ENCODE data around the gene TMEM52. TPM values are rescaled to one million over a fixed set of nuclear protein-coding genes. Genes with fewer than 3 reads are reported as not detected.

Gene TMEM52
- total and polyA plus RNA-seq, 4 donors = 2.6 to 13.1 (median 3.0) TPM

DNA sequence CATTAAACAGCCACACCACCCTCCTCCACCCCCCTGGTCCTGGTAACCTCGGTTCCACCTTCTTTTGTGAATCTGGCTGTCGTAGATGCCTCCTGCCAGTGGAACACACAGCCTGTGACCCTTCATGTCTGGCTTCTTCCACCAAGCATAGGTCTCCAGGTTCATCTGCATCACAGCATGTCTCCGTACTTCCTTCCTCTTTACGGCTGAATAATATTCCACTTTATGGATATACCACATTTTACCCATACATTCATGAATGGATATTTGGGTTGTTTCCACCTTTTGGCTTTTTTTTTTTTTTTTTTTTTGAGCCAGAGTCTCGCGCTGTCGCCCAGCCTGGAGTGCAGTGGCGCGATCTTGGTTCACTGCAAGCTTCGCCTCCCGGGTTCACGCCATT is 15.9 kb downstream of the TMEM52 start:
- 92% methylated on average over 12 of the region's 12 CpGs for WGBS
- peaks cover 0 to 7% (median 5%) of the 10 kb centered on the region in 4 donors for H3K4me1 ChIP-seq (ENCODE audit: control insufficient read depth in 4 of 4, insufficient read depth in 4 of 4, low read length in 3 of 4)
- H3K27me3 ChIP-seq (ENCODE audit: control insufficient read depth in 4 of 4, insufficient read depth in 4 of 4, low read length in 3 of 4) = no peaks in the 10 kb centered on the region
- no peaks in the 10 kb centered on the region for H3K36me3 ChIP-seq (ENCODE audit: control insufficient read depth in 4 of 4, insufficient read depth in 3 of 4, low read depth in 1 of 4, low read length in 3 of 4)
- H3K9me3 ChIP-seq (ENCODE audit: control insufficient read depth in 4 of 4, low read length in 3 of 4) = no peaks in the 10 kb centered on the region
- H3K27ac ChIP-seq (ENCODE audit: low read depth in 1 of 2, low read length in 2 of 2) = no peak overlapping the region
- TF ChIP-seq SP1 (IDR thresholded peaks at IDR 0.05) (no peak), RAD21 (IDR thresholded peaks at IDR 0.05) (no peak), HNF4G (IDR thresholded peaks at IDR 0.05) (no peak)
- TF ChIP-seq, protein P1, sequence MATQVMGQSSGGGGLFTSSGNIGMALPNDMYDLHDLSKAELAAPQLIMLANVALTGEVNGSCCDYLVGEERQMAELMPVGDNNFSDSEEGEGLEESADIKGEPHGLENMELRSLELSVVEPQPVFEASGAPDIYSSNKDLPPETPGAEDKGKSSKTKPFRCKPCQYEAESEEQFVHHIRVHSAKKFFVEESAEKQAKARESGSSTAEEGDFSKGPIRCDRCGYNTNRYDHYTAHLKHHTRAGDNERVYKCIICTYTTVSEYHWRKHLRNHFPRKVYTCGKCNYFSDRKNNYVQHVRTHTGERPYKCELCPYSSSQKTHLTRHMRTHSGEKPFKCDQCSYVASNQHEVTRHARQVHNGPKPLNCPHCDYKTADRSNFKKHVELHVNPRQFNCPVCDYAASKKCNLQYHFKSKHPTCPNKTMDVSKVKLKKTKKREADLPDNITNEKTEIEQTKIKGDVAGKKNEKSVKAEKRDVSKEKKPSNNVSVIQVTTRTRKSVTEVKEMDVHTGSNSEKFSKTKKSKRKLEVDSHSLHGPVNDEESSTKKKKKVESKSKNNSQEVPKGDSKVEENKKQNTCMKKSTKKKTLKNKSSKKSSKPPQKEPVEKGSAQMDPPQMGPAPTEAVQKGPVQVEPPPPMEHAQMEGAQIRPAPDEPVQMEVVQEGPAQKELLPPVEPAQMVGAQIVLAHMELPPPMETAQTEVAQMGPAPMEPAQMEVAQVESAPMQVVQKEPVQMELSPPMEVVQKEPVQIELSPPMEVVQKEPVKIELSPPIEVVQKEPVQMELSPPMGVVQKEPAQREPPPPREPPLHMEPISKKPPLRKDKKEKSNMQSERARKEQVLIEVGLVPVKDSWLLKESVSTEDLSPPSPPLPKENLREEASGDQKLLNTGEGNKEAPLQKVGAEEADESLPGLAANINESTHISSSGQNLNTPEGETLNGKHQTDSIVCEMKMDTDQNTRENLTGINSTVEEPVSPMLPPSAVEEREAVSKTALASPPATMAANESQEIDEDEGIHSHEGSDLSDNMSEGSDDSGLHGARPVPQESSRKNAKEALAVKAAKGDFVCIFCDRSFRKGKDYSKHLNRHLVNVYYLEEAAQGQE (IDR thresholded peaks at IDR 0.05) = no peak
- TF ChIP-seq, protein P2, sequence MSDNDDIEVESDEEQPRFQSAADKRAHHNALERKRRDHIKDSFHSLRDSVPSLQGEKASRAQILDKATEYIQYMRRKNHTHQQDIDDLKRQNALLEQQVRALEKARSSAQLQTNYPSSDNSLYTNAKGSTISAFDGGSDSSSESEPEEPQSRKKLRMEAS (IDR thresholded peaks at IDR 0.05) = no peak
- peak; percentile 22 for DNase-seq (ENCODE audit: low spot score)
- H3K9ac ChIP-seq (ENCODE audit: low read depth in 1 of 2, low read length in 2 of 2) = no peak overlapping the region
- H3K4me3 ChIP-seq (ENCODE audit: low read depth in 1 of 3, low read length in 3 of 3) = no peak overlapping the region

DNA sequence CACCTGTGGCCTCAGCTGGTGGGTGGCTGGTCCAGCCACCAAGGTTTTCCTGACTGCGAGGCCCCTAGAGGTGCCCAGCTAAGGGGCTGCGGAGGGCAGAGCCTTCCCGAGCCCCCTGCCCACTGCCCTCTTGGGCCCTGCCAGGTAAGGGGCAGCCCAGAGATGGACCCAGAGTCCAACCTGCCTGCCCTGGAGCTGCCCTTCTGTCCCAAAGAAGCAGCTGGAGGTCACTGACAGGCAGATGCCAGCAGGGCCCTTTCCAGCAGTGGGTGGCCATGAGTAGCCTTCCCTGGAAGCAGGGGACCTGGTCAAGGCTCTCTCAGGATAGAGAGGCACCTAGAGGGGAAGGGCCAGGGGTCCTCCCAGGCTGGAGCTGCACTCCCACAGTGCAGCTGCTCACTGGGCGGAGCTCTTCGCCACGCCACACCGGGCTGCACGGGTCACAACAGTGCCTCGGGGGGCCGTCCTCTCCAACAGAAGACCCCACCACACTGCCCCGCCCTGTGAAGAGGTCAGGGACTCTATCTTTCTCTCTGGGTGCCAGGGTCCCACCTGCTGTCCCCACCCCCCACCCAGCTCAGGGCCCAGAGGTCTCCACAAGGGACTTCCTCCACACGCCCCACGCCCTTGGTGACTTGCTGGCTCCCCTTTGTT is 17.3 kb downstream of the TMEM52 start:
- peak; percentile 34 for DNase-seq (ENCODE audit: low spot score)
- Histone ChIP-seq H3K9me3 (ENCODE audit: control insufficient read depth in 4 of 4, low read length in 3 of 4) (no peaks in the 10 kb centered on the region), H3K4me3 (ENCODE audit: low read depth in 1 of 3, low read length in 3 of 3) (no peak overlapping the region), H3K27ac (ENCODE audit: low read depth in 1 of 2, low read length in 2 of 2) (no peak overlapping the region), H3K9ac (ENCODE audit: low read depth in 1 of 2, low read length in 2 of 2) (no peak overlapping the region), H3K36me3 (ENCODE audit: control insufficient read depth in 4 of 4, insufficient read depth in 3 of 4, low read depth in 1 of 4, low read length in 3 of 4) (no peaks in the 10 kb centered on the region), H3K27me3 (ENCODE audit: control insufficient read depth in 4 of 4, insufficient read depth in 4 of 4, low read length in 3 of 4) (no peaks in the 10 kb centered on the region), H3K4me1 (ENCODE audit: control insufficient read depth in 4 of 4, insufficient read depth in 4 of 4, low read length in 3 of 4) (peaks cover 0 to 3% (median 0%) of the 10 kb centered on the region in 4 donors)
- WGBS = 81% methylated on average over 13 of the region's 13 CpGs
- no peak for TF ChIP-seq EGR1 (IDR thresholded peaks at IDR 0.05; ENCODE audit: low read depth in 2 of 2)
- TF ChIP-seq, protein P1 (IDR thresholded peaks at IDR 0.05) = no peak
- TF ChIP-seq, protein P3, sequence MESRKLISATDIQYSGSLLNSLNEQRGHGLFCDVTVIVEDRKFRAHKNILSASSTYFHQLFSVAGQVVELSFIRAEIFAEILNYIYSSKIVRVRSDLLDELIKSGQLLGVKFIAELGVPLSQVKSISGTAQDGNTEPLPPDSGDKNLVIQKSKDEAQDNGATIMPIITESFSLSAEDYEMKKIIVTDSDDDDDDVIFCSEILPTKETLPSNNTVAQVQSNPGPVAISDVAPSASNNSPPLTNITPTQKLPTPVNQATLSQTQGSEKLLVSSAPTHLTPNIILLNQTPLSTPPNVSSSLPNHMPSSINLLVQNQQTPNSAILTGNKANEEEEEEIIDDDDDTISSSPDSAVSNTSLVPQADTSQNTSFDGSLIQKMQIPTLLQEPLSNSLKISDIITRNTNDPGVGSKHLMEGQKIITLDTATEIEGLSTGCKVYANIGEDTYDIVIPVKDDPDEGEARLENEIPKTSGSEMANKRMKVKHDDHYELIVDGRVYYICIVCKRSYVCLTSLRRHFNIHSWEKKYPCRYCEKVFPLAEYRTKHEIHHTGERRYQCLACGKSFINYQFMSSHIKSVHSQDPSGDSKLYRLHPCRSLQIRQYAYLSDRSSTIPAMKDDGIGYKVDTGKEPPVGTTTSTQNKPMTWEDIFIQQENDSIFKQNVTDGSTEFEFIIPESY (IDR thresholded peaks at IDR 0.05) = no peak
- no peak for TF ChIP-seq RAD21 (IDR thresholded peaks at IDR 0.05)
- TF ChIP-seq HNF4A (conservative IDR thresholded peaks at IDR 0.05) = no peak
- no peak for TF ChIP-seq SP1 (IDR thresholded peaks at IDR 0.05)
- TF ChIP-seq, protein P4, sequence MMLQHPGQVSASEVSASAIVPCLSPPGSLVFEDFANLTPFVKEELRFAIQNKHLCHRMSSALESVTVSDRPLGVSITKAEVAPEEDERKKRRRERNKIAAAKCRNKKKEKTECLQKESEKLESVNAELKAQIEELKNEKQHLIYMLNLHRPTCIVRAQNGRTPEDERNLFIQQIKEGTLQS (IDR thresholded peaks at IDR 0.05) = no peak
- TF ChIP-seq TAF1 (conservative IDR thresholded peaks at IDR 0.05) = no peak
- TF ChIP-seq NR2F2 (IDR thresholded peaks at IDR 0.05) = no peak
